NCI-H1092 (cell line): Measurements from ENCODE around the gene TTYH1.

ENCODE experiments used
- DNase-seq: peaks from one replicate; lab custom pipeline; 2025; lab: John Stamatoyannopoulos, UW

TTYH1 gene

DNA sequence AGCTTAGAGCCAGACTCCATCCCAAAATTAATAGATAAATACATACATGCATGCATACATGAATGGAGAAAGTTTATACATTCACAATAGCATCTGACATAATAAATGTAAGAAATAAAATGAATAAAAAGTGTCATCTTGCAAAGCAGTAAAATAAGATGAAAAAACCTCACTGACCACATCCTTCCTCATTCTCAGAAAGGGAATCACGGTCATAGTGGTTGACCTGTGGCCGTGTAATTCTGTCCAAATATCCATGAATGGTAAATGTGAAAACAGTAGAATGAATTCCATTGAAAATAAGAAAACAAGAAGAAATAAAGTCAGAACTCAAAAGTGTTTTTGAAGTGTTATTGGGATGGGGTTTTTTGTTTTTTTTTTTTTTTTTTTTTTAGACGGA, 67.6 kb downstream of the TTYH1 start:
- no peak for DNase-seq

- DNase-seq: no peak
These were observed 69.2 kb downstream of the TTYH1 start for GRCh38 chr19:54484451-54484850.

- DNase-seq: no peak
These were observed 70.6 kb downstream of the TTYH1 start for GRCh38 chr19:54485851-54486250.
